HEK293 (cell line): Measurements from ENCODE around the gene CAP2.

Source experiments
- CTCF ChIP-seq: fragments of 450-650 bp; formaldehyde crosslinking; IDR thresholded peaks from 2 replicates; pipeline ENCODE4 v1.5.1; 2016; ENCODE audit warnings: missing biosample characterization, missing genetic modification characterization
- PBX3 ChIP-seq: sonication (generic); formaldehyde crosslinking; IDR thresholded peaks from 2 replicates; pipeline ENCODE4 v1.8.1; 2022; ENCODE audit warnings: mild to moderate bottlenecking, moderate library complexity, missing genetic modification reagents
- REST ChIP-seq: fragments of 450-650 bp; formaldehyde crosslinking; IDR thresholded peaks from 2 replicates; pipeline ENCODE4 v1.5.1; 2016; ENCODE audit warnings: missing biosample characterization, missing genetic modification characterization
- SP3 ChIP-seq: fragments of 450-650 bp; formaldehyde crosslinking; IDR thresholded peaks from 2 replicates; pipeline ENCODE4 v1.5.1; 2016; ENCODE audit warnings: missing biosample characterization, missing genetic modification characterization
- YY1 ChIP-seq: fragments of 450-650 bp; formaldehyde crosslinking; IDR thresholded peaks from 2 replicates; pipeline ENCODE4 v1.5.1; 2018; ENCODE audit warnings: missing biosample characterization, missing genetic modification characterization
- ZNF121 ChIP-seq: fragments of 450-650 bp; formaldehyde crosslinking; IDR thresholded peaks from 2 replicates; pipeline ENCODE4 v1.5.1; 2016; ENCODE audit warnings: missing biosample characterization, missing genetic modification characterization
- ZNF19 ChIP-seq: fragments of 450-650 bp; formaldehyde crosslinking; IDR thresholded peaks from 2 replicates; pipeline ENCODE4; 2016; ENCODE audit warnings: missing biosample characterization, missing genetic modification characterization, low read depth
- ZNF341 ChIP-seq: fragments of 450-650 bp; formaldehyde crosslinking; IDR thresholded peaks from 2 replicates; pipeline ENCODE4; 2016; ENCODE audit warnings: low read depth, missing biosample characterization, missing genetic modification characterization
- ZNF48 ChIP-seq: fragments of 450-650 bp; formaldehyde crosslinking; IDR thresholded peaks from 2 replicates; pipeline ENCODE4 v1.5.1; 2016; ENCODE audit warnings: missing biosample characterization, missing genetic modification characterization
- ZNF510 ChIP-seq: fragments of 450-650 bp; formaldehyde crosslinking; IDR thresholded peaks from 2 replicates; pipeline ENCODE4 v1.5.1; 2018; ENCODE audit warnings: mild to moderate bottlenecking, missing genetic modification characterization, missing biosample characterization; ENCODE audit not compliant: insufficient replicate concordance

GRCh38 chr6:17476511-17476910, 83.1 kb downstream of the CAP2 start:
- TF ChIP-seq ZNF341 (tag by site-specific recombination) (no peak), REST (tag by site-specific recombination) (no peak), CTCF (no peak), ZNF510 (tag by site-specific recombination) (no peak), ZNF48 (tag by site-specific recombination) (no peak), SP3 (tag by site-specific recombination) (no peak), YY1 (tag by site-specific recombination) (no peak), PBX3 (no peak), ZNF19 (tag by site-specific recombination) (no peak), ZNF121 (no peak)
